ENCODE measurements around the gene FKBP11. TPM values are rescaled to one million over a fixed set of nuclear protein-coding genes. Genes with fewer than 3 reads are reported as not detected.

The FKBP11 gene
- total RNA-seq, 1 donor from 2014 or later: 22.5 TPM

DNA sequence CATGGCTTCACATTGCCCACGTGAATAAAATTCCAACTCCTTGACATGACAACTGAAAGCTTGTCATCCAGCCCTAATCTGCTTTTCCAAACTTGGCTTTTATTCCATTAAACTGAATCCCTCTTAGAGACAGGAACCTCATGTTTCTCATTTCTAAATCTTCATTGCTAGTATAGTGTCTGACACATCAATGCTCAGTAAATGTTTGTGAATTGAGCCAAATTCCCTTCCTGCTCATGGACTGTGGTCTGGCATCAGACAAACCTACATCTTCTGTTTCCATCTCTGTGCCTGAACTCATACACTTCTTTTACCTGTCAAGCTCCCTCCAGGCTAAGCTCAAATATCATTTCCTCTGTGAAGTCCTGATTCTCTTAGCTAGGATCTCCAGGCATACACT is 4.3 kb upstream of the FKBP11 start:
- Mint-ChIP-seq H3K4me1 (ENCODE audit: low read depth) (no peaks in the 10 kb centered on the region), H3K27ac (no peak overlapping the region), H3K9me3 (ENCODE audit: low read depth) (no peaks in the 10 kb centered on the region), H3K36me3 (ENCODE audit: insufficient read depth) (peaks cover 20% of the 10 kb centered on the region), H3K4me3 (ENCODE audit: low read depth) (no peak overlapping the region), H3K27me3 (no peaks in the 10 kb centered on the region)
- no peak for DNase-seq (ENCODE audit: low spot score, unreplicated experiment)
- TF ChIP-seq, protein P1, sequence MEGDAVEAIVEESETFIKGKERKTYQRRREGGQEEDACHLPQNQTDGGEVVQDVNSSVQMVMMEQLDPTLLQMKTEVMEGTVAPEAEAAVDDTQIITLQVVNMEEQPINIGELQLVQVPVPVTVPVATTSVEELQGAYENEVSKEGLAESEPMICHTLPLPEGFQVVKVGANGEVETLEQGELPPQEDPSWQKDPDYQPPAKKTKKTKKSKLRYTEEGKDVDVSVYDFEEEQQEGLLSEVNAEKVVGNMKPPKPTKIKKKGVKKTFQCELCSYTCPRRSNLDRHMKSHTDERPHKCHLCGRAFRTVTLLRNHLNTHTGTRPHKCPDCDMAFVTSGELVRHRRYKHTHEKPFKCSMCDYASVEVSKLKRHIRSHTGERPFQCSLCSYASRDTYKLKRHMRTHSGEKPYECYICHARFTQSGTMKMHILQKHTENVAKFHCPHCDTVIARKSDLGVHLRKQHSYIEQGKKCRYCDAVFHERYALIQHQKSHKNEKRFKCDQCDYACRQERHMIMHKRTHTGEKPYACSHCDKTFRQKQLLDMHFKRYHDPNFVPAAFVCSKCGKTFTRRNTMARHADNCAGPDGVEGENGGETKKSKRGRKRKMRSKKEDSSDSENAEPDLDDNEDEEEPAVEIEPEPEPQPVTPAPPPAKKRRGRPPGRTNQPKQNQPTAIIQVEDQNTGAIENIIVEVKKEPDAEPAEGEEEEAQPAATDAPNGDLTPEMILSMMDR (IDR thresholded peaks at IDR 0.05; ENCODE audit: unreplicated experiment): no peak

DNA sequence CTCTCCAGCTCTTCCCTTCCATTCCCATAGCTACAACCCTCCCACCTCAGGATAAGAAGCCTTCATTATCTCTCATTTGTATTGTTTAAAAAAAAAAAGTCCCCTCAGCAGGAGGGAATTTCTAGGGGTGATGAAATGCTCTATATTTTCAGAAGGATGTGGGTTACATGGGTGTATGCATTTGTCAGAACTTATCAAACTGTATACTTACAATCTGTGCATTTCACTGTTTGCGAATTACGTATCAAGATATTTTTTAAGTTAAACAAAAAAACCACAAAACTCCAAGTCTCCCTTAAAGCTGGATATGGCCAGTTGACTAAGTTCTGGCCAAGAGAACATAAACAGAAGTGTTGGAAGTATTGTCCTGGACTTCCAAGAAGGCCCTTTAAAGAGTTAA is 2.0 kb upstream of the FKBP11 start:
- TF ChIP-seq, protein P1 (IDR thresholded peaks at IDR 0.05; ENCODE audit: unreplicated experiment): no peak
- H3K4me3 Mint-ChIP-seq (ENCODE audit: low read depth): peak overlapping the region; percentile 7
- H3K36me3 Mint-ChIP-seq (ENCODE audit: insufficient read depth): peaks cover 16% of the 10 kb centered on the region
- H3K27ac Mint-ChIP-seq: no peak overlapping the region
- no peaks in the 10 kb centered on the region for H3K9me3 Mint-ChIP-seq (ENCODE audit: low read depth)
- no peak for DNase-seq (ENCODE audit: low spot score, unreplicated experiment)
- H3K27me3 Mint-ChIP-seq: no peaks in the 10 kb centered on the region
- peaks cover 3% of the 10 kb centered on the region for H3K4me1 Mint-ChIP-seq (ENCODE audit: low read depth)

DNA sequence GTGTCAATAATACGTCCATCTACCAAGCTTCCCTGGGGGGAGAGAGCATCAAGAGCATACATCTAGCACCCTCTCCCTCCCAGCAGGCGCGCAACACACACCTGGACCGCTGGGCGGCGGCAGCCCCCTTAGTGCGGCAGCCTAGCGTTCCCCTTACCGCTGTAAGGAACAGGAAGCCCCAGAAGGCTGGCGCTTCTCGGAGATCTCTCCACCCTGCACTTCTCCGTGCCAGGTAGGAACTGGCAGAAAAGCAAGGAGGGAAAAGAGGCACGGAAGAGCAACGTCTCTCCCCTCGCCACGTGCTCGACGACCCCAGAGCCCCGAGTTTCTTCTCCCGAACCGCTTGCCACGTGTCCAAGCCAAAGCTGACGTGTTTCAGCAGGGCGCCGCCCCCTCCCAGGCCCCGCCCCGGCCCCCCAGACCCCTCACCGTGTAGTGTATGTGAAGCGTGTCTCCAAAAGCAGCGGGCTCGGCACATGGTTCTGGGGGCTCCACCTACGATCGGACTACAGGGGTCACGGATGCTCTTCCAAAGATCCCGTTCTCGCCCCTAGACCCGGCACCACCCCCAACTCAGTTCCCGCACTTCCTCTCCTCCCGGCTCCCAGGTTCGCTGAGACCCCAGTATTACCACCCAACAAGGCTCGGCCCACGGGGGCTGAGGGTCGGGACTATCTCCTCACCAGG is 532 bp downstream of the FKBP11 start:
- Mint-ChIP-seq H3K9me3 (ENCODE audit: low read depth) (no peaks in the 10 kb centered on the region), H3K27ac (peak overlapping the region; percentile 91), H3K4me3 (ENCODE audit: low read depth) (peak overlapping the region; percentile 85), H3K36me3 (ENCODE audit: insufficient read depth) (peaks cover 10% of the 10 kb centered on the region), H3K27me3 (no peaks in the 10 kb centered on the region), H3K4me1 (ENCODE audit: low read depth) (peaks cover 3% of the 10 kb centered on the region)
- peak; percentile 51 for DNase-seq (ENCODE audit: low spot score, unreplicated experiment)
- TF ChIP-seq, protein P1 (IDR thresholded peaks at IDR 0.05; ENCODE audit: unreplicated experiment): peak; percentile 70

DNA sequence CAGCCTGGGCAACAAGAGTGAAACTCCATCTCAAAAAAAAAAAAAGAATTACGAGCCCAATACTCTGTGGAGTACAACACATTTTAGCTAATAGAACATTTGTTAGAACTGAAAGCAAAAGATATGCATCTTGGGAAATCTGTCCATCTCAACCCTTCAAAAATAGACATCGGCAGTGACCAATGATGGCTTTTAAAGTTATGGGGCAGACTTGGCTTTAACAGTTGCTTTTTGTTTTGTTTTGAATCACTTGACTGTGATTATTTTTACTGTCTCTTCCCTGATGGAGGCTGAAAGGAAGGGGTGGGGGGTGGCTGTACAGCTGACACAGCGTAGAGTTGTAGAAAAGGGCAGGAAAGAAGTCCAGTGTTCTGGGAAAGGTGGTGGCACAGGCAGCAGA is 2.2 kb downstream of the FKBP11 start:
- Mint-ChIP-seq H3K4me3 (ENCODE audit: low read depth) (no peak overlapping the region), H3K27ac (no peak overlapping the region), H3K9me3 (ENCODE audit: low read depth) (no peaks in the 10 kb centered on the region), H3K4me1 (ENCODE audit: low read depth) (peaks cover 3% of the 10 kb centered on the region), H3K27me3 (no peaks in the 10 kb centered on the region), H3K36me3 (ENCODE audit: insufficient read depth) (peaks cover 7% of the 10 kb centered on the region)
- no peak for DNase-seq (ENCODE audit: low spot score, unreplicated experiment)
- TF ChIP-seq, protein P1 (IDR thresholded peaks at IDR 0.05; ENCODE audit: unreplicated experiment): no peak

DNA sequence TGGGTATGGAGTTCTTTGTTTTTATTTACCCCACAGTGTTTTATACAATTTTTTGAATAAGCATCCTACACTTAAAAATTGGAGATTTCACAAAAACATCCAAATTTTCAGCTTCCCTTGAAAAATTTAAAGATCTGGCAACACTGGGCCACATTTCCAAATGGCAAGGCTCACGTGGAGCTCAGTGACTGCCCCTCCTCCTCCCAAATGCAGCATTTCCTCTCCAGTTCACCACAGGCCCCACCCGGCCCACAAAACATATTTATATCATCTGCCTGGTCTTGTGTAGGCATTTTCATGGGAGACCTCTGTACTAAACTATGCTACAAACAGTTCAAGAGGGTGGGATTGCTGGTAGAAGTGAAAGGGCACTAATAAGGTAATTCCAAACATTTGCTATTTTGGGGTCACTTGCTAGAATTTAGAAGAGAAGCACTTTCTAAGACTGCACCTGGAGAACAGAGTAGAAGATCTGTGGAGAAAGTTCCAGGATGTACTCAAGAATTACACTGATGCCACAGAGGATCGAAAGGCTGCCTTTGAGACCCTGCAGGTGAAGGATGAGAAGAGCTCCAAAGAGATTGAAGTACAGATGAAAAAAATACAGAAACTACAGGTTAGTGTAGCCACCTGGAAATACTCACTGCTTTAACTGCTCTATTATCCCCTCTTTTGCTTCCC is 7.3 kb downstream of the FKBP11 start:
- Mint-ChIP-seq H3K4me1 (ENCODE audit: low read depth) (peaks cover 2% of the 10 kb centered on the region), H3K27me3 (no peaks in the 10 kb centered on the region), H3K36me3 (ENCODE audit: insufficient read depth) (peaks cover 11% of the 10 kb centered on the region), H3K4me3 (ENCODE audit: low read depth) (no peak overlapping the region), H3K9me3 (ENCODE audit: low read depth) (peaks cover 4% of the 10 kb centered on the region), H3K27ac (no peak overlapping the region)
- TF ChIP-seq, protein P1 (IDR thresholded peaks at IDR 0.05; ENCODE audit: unreplicated experiment): no peak
- DNase-seq (ENCODE audit: low spot score, unreplicated experiment): no peak
